Amniotic stem cell (primary cell): Measurements from ENCODE around the gene AMIGO1.
A peak's percentile ranks its signal among the peaks of the same experiment; 100 is the strongest.

Source experiments
- DNase-seq: peaks from one replicate; lab custom pipeline; 2025; lab: John Stamatoyannopoulos, UW

The AMIGO1 gene

GRCh38 chr1:109532365-109533136 lies 23.0 kb upstream of the AMIGO1 start:
- DNase-seq, result peak; percentile 58

DNA sequence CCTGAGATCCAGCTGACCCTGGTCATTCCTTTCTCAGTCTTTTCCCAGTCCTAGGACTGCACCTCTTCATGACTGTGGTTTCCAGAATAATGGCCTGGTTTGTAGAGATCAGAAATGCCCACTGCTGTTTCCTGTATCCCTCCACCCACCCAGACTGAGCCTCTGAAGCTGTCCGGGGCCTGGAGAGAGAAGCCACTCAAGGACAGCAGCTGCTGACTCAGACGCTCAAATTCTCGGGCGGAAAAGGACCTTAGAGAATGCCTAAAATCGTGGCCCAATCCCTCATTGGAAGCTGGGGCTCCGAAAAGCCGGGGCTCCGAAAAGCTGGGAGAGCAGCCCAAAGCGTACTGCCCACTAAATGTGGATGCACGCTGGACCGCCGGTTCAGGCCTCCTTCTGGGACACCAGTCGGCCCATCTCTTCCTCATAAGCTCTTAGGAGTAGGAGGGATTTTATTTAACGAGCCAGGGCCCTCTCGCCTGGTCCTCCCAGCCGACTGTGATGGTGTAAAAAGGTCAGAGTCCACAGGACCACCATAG lies 22.4 kb upstream of the AMIGO1 start:
- DNase-seq, result no peak

GRCh38 chr1:109531380-109531779 lies 21.9 kb upstream of the AMIGO1 start:
- DNase-seq, result no peak

GRCh38 chr1:109530457-109531087 lies 21.0 kb upstream of the AMIGO1 start:
- no peak for DNase-seq

DNA sequence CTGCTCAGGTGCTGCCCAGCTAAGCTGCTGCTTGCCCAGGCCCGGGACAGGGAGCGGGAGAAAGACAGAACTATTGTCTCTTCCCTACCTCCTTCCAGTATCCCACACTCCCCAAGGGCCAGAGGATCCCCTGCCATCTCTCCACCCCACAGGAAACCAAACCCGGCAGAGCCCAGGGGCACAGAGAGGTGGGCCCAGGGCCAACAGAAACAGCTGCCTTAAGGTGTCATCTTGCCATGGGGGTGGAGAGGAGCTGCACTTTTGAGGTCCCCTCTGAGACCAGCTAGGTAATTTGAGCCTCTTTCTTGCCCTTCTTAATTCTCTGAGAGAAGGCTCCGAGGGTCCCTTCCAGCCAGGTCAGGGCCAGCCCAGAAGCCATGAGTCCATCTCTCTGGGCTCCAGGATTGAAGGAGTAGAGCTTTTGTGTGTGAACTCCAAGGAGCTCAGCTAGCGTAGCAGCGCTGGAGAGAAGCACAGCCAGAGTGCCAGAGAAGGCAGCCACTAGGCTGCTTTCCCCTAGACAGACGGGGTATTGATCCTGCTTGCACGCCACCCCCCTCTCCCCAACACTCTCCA lies 20.4 kb upstream of the AMIGO1 start:
- DNase-seq, result no peak

GRCh38 chr1:109528712-109529111 lies 19.2 kb upstream of the AMIGO1 start:
- no peak for DNase-seq

GRCh38 chr1:109527846-109528695 lies 18.5 kb upstream of the AMIGO1 start:
- no peak for DNase-seq

- no peak for DNase-seq
These were observed 17.7 kb upstream of the AMIGO1 start for GRCh38 chr1:109527098-109527811.

DNA sequence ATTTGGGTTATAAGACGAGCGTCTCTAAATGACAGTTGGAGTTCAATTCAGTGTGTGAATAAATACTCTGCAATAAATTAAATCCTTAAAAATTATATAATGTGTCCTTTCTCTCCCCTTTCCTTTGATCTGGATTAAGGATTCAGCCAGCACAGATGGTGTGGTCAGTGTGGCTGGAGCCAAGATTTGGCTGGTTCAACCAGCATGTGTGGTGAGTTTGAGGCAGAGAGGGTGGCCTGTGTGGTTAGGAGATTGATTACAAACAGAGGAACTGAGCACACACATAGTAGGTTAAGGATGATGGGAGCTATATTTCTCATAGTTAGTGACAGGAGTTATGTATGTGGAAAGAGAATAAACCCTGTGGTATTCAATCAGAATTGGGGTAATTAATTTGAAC lies 14.2 kb upstream of the AMIGO1 start:
- no peak for DNase-seq

DNA sequence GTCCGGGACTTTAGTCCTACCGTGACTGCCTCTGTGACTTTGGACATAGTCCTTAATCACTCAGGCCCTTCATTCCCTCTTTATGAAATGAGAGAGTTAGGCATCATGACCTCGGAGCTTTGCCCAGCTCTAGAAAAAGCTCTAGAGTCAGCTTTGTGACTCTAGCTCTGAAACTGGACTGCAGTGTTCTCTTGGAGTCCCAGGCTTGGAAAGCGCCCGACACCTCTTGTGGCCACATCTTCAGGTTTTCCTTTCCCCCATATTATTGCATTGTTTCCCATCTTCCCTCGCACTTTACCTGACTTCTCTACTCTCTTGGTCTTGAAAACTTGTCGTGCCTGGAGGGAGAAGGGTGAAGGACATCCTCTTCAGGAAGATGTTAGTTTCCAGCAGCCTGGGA lies 12.5 kb upstream of the AMIGO1 start:
- DNase-seq, result no peak

- no peak for DNase-seq
These were observed 11.8 kb upstream of the AMIGO1 start for GRCh38 chr1:109521002-109521951.

- no peak for DNase-seq
These were observed 7.8 kb upstream of the AMIGO1 start for GRCh38 chr1:109517337-109517736.

GRCh38 chr1:109516872-109517271 lies 7.3 kb upstream of the AMIGO1 start:
- DNase-seq, result no peak

DNA sequence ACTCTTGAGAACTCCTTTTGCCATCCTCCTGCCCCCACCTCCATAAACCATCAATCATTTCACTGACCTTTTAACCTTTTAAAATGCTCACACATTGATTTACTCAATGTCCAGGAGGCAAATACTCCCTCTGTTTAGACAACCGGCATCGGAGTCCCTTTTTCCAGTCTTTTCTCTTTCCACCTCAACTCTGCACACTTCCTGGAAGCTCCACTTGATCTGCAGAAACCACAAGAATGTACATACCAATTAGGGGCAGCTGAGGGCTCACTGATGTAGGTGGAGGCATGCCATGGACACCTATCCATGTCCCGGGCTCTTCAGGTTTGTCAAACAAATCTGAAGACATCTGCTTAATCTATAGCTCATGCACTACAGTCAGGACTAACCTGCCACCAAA lies 5.3 kb upstream of the AMIGO1 start:
- DNase-seq, result no peak

DNA sequence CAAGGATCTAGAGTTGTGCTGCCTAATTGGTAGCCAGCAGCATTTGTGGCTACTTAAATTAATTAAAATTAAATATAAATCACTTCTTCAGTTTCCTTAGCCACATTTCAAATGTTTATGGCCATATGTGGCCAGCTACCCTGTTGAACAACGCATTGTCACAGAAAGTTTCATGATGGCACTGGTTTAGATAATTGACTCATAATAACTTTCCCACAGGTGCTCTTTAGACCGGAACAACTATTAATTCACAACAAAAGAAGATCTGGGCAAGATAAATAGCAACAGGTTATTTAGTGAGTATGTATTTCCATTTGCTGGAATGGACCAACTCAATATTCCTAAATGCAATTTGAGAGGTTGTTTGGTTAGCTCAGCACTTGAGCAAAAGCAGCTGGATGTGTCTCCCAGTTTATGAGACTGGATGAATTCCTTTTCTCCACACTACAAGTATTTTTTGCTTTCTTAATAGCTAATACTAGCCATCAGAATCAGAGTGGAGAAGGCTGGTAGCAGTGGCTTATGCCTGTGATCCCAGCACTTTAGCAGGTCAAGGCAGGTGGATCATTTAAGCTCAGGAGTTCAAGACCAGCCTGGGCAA lies 3.7 kb upstream of the AMIGO1 start:
- no peak for DNase-seq

- no peak for DNase-seq
These were observed 703 bp downstream of the AMIGO1 start for GRCh38 chr1:109508873-109509175.

DNA sequence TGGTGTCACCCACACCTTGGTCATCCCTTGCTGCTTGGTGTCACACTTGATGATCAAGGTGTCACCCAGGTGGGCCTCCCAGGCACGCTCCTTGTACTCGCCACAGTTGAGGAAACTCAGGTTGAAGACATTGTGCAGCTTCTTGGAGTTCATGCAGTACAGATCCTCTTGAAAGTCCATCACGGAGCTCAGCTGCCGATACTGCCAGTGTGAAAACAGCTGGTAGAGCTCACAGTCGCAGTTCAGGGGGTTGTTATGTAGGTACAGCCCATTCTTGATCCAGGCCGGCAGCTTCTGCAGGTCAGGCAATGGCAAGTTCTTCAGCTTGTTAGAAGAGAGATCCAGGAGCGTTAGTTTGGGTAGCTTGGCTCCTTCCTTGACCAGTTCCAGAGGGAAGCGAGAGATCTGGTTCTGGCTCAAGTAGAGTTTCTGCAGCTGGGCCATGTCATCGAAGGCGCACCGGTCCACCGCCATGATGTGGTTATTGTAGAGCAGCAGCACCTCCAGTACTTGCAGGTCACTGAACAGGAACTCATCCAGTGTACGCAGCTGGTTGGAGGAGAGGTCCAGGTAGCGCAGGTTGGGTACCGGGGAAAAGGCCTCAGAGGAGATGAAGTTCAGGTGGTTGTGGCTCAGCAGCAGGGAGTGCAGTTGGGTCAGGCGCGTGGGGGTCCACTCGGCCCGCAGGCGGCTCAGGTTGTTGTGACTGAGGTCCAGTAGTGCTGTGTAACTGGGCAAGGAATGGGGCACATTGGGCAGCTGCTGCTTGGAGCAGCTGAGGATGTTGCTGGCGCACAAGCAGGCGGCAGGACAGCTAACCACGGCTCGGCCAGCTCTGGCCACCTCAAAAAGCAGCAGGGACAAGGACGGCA lies 1.3 kb downstream of the AMIGO1 start:
- DNase-seq, result no peak

DNA sequence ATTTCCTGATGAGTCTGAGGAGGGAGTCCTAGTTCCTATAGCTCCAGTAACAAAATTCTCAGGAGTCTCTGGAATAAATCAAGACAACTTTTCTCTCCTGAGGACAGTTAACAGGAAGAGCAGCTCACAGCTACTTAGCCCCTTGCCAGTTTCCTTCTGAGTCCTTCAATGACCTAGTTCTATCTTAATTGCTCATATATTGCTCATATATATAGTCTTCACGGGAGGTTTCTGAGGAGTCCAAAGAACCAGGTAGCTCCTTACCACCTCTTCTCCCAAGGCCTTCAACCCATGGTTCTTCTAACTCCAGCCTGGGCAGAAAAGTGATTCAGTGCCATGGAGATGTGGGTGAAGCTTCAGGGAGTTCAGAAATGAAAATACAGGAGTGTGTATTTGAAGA lies 4.6 kb downstream of the AMIGO1 start:
- DNase-seq, result no peak

GRCh38 chr1:109503935-109504334 lies 5.6 kb downstream of the AMIGO1 start:
- no peak for DNase-seq
